Activated naive CD4-positive, alpha-beta T cell (primary cell): ENCODE results near the gene FOLR2.

Source experiments
- DNase-seq, 4 experiments: peaks; one replicate each; lab custom pipeline; 2025; lab: John Stamatoyannopoulos, UW

The FOLR2 gene

GRCh38 chr11:72229925-72230763 lies 13.6 kb downstream of the FOLR2 start:
- no peak for DNase-seq

GRCh38 chr11:72230764-72231365 lies 14.3 kb downstream of the FOLR2 start:
- no peak for DNase-seq

- no peak for DNase-seq
These were observed 15.0 kb downstream of the FOLR2 start for GRCh38 chr11:72231396-72232259.

GRCh38 chr11:72232260-72233055 lies 15.9 kb downstream of the FOLR2 start:
- no peak for DNase-seq

- no peak for DNase-seq
These were observed 16.6 kb downstream of the FOLR2 start for GRCh38 chr11:72233056-72233772.

GRCh38 chr11:72233773-72234513 lies 17.3 kb downstream of the FOLR2 start:
- DNase-seq, result no peak

GRCh38 chr11:72234514-72234830 lies 17.9 kb downstream of the FOLR2 start:
- DNase-seq, result no peak

- DNase-seq, result no peak
These were observed 18.3 kb downstream of the FOLR2 start for GRCh38 chr11:72234920-72235319.

GRCh38 chr11:72235351-72236057 lies 18.9 kb downstream of the FOLR2 start:
- DNase-seq, result no peak

GRCh38 chr11:72236083-72236697 lies 19.6 kb downstream of the FOLR2 start:
- DNase-seq, result no peak

- DNase-seq, result no peak
These were observed 20.1 kb downstream of the FOLR2 start for GRCh38 chr11:72236774-72237111.

GRCh38 chr11:72237112-72237931 lies 20.7 kb downstream of the FOLR2 start:
- DNase-seq, result no peak

GRCh38 chr11:72238040-72238450 lies 21.5 kb downstream of the FOLR2 start:
- peak in 1 of 4 experiments; percentile 13 for DNase-seq

GRCh38 chr11:72238492-72239312 lies 22.1 kb downstream of the FOLR2 start:
- DNase-seq, result no peak

- no peak for DNase-seq
These were observed 22.8 kb downstream of the FOLR2 start for GRCh38 chr11:72239313-72239848.

- no peak for DNase-seq
These were observed 23.4 kb downstream of the FOLR2 start for GRCh38 chr11:72239849-72240460.
